NB4 (cell line): Measurements from ENCODE around the gene OR5D14.

Experiments
- MYC ChIP-seq: IDR thresholded peaks from 2 replicates; pipeline ENCODE4 v1.6.1; 2011; ENCODE audit warnings: low read depth, low read length
- POLR2A ChIP-seq: IDR thresholded peaks from 2 replicates; pipeline ENCODE4 v1.6.1; 2011; ENCODE audit warnings: mild to moderate bottlenecking; ENCODE audit not compliant: insufficient read length; ENCODE audit errors: extremely low read depth
- TF ChIP-seq, protein P1 (sequence below): IDR thresholded peaks from one replicate; pipeline ENCODE4 v1.5.1; 2012; ENCODE audit warnings: low read depth, low read length
- TF ChIP-seq, protein P2 (sequence below): IDR thresholded peaks from 2 replicates; pipeline ENCODE4 v1.6.1; 2011; ENCODE audit warnings: low read depth, low read length

DNA sequence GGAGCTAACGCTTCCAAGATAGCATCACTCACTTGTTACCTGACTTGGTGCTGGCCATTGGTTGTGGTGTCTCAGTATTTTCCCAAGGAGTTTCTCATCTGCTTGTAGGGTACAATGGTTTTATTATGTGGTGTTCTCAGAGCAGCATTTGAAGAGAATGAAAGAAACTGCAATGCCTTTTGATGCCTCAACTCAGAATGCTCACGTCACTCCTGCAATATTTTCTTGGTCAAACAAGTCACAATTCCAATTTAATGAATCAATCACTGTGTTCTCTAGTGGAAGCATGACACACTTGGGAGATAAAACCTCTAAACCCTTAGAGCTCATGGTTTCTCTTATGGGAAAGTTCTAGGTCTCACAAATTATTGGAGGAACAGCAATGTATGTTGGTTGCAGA, 2.0 kb upstream of the OR5D14 start:
- TF ChIP-seq, protein P1, sequence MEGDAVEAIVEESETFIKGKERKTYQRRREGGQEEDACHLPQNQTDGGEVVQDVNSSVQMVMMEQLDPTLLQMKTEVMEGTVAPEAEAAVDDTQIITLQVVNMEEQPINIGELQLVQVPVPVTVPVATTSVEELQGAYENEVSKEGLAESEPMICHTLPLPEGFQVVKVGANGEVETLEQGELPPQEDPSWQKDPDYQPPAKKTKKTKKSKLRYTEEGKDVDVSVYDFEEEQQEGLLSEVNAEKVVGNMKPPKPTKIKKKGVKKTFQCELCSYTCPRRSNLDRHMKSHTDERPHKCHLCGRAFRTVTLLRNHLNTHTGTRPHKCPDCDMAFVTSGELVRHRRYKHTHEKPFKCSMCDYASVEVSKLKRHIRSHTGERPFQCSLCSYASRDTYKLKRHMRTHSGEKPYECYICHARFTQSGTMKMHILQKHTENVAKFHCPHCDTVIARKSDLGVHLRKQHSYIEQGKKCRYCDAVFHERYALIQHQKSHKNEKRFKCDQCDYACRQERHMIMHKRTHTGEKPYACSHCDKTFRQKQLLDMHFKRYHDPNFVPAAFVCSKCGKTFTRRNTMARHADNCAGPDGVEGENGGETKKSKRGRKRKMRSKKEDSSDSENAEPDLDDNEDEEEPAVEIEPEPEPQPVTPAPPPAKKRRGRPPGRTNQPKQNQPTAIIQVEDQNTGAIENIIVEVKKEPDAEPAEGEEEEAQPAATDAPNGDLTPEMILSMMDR = no peak
- TF ChIP-seq POLR2A (no peak), MYC (no peak)
- TF ChIP-seq, protein P2, sequence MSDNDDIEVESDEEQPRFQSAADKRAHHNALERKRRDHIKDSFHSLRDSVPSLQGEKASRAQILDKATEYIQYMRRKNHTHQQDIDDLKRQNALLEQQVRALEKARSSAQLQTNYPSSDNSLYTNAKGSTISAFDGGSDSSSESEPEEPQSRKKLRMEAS = no peak
